Measurements from ENCODE around the gene EPB41. TPM values are rescaled to one million over a fixed set of nuclear protein-coding genes. Genes with fewer than 3 reads are reported as not detected.

EPB41 gene
- total and polyA plus RNA-seq, 2 experiments from 2014 or later: 26.8 to 112 TPM

GRCh38 chr1:28888915-28889314 is 25.5 kb upstream of the EPB41 start:
- ATAC-seq (no peak), DNase-seq (ENCODE audit: low spot score) (no peak)
- H2AFZ ChIP-seq: no peak overlapping the region
- peaks cover 33% of the 10 kb centered on the region for H3K4me1 Mint-ChIP-seq
- no peaks in the 10 kb centered on the region for H3K36me3 ChIP-seq (ENCODE audit: insufficient read depth)
- no peak overlapping the region for H3K27ac ChIP-seq (ENCODE audit: low read depth)
- no peak overlapping the region for H3K4me3 Mint-ChIP-seq
- no peaks in the 10 kb centered on the region for H3K36me3 Mint-ChIP-seq (ENCODE audit: low read depth)
- peak overlapping the region; percentile 81; the same call in 1 of the 2 replicates for H3K4me2 ChIP-seq
- no peaks in the 10 kb centered on the region; the same call in 2 of the 3 replicates for H3K9me3 Mint-ChIP-seq
- H3K4me1 ChIP-seq (ENCODE audit: insufficient read depth): peaks cover 24% of the 10 kb centered on the region
- H4K20me1 ChIP-seq (replicated peaks; ENCODE audit: insufficient read depth): no peaks in the 10 kb centered on the region
- peaks cover 11% of the 10 kb centered on the region for H3F3A ChIP-seq (replicated peaks; ENCODE audit: low read depth)
- H3K27me3 Mint-ChIP-seq (ENCODE audit: insufficient read depth, low read depth, poor library complexity): peaks cover 23% of the 10 kb centered on the region
- no peak overlapping the region for H3K27ac Mint-ChIP-seq
- no peaks in the 10 kb centered on the region for H3K9me2 ChIP-seq (ENCODE audit: insufficient read depth)
- H3K4me3 ChIP-seq: no peak overlapping the region
- no peaks in the 10 kb centered on the region for H3K79me2 ChIP-seq (replicated peaks; ENCODE audit: insufficient read depth)
- TF ChIP-seq ZNF114 (CRISPR knock-in tag; IDR thresholded peaks at IDR 0.05): no peak
- TF ChIP-seq NANOG (IDR thresholded peaks at IDR 0.05; ENCODE audit: borderline replicate concordance): no peak
- no peak for TF ChIP-seq POLR2AphosphoS5 (IDR thresholded peaks at IDR 0.05; ENCODE audit: low read depth)
- no peak for TF ChIP-seq JUNB (IDR thresholded peaks at IDR 0.05; ENCODE audit: unreplicated experiment)
- TF ChIP-seq REST (IDR thresholded peaks at IDR 0.05; ENCODE audit: unreplicated experiment): no peak
- TF ChIP-seq STAT1 (IDR thresholded peaks at IDR 0.05; ENCODE audit: unreplicated experiment): no peak
- TF ChIP-seq CTCF (conservative IDR thresholded peaks at IDR 0.05; ENCODE audit: low read depth in 2 of 2): no peak
- no peak for TF ChIP-seq EZH2 (IDR thresholded peaks at IDR 0.05; ENCODE audit: low read depth, unreplicated experiment)
- TF ChIP-seq ETS1 (IDR thresholded peaks at IDR 0.05): no peak
- TF ChIP-seq ZNF462 (CRISPR knock-in tag; IDR thresholded peaks at IDR 0.05): no peak
- TF ChIP-seq CREB1 (CRISPR knock-in tag; IDR thresholded peaks at IDR 0.05; ENCODE audit: low read depth): no peak
- TF ChIP-seq EZH2phosphoT487 (IDR thresholded peaks at IDR 0.05; ENCODE audit: unreplicated experiment): no peak
- no peak for TF ChIP-seq ZNF331 (CRISPR knock-in tag; IDR thresholded peaks at IDR 0.05; ENCODE audit: low read depth)
- H3K27me3 ChIP-seq (ENCODE audit: insufficient read depth): peaks cover 16% of the 10 kb centered on the region; the same call in 1 of the 2 replicates
